ENCODE measurements around the gene ZEB1. TPM values are rescaled to one million over a fixed set of nuclear protein-coding genes. Genes with fewer than 3 reads are reported as not detected.

The ZEB1 gene
- total and polyA plus RNA-seq, 2 of the 13 experiments (the other 11 are each of a cell fraction or from before 2014, with no cell fraction given), result 9.6 to 18.0 TPM

DNA sequence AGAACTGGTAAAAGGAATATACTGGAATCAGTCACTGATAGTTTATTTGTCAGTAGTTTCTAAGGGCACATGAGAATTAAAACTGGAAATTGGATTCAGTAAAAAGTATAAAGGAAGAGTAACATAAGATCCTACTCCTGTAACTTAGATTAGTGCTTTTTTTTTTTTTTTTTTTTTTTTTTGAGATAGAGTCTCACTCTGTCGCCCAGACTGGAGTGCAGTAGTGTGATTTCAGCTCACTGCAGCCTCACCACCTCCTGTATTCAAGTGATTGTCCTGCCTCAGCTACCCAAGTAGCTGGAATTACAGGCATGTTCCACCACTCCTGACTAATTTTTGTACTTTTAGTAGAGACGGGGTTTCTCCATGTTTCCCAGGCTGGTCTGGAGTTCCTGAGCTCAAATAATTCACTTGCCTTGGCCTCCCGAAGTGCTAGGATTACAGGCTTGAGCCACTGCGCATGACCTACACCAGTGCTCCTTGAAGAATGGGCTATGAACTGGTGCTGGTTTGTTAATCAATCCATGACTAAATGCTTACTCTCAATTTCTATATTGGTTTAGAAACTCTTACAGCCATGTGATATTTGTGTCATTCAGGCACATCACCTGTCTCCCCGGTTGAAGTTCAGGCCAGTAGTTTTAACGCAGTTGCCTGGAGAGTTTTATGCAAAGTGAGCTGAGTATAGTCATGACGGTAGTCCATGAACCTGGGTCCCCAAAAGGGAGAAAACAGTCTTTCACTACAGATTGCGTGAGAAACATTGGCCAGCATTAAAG is 65.0 kb downstream of the ZEB1 start (continued):
- TF ChIP-seq, protein P1, sequence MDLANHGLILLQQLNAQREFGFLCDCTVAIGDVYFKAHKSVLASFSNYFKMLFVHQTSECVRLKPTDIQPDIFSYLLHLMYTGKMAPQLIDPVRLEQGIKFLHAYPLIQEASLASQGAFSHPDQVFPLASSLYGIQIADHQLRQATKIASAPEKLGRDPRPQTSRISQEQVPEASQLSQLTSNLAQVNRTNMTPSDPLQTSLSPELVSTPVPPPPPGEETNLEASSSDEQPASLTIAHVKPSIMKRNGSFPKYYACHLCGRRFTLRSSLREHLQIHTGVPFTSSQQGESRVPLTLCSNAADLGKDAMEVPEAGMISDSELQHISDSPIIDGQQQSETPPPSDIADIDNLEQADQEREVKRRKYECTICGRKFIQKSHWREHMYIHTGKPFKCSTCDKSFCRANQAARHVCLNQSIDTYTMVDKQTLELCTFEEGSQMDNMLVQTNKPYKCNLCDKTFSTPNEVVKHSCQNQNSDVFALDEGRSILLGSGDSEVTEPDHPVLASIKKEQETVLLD (CRISPR knock-in tag; IDR thresholded peaks at IDR 0.05; ENCODE audit: low read depth), result no peak
- TF ChIP-seq HDAC6 (IDR thresholded peaks at IDR 0.05; ENCODE audit: low read depth, low read length) (no peak), YEATS4 (CRISPR knock-in tag; IDR thresholded peaks at IDR 0.05; ENCODE audit: borderline replicate concordance) (no peak), PAX8 (CRISPR knock-in tag; IDR thresholded peaks at IDR 0.05; ENCODE audit: borderline replicate concordance) (no peak)
- TF ChIP-seq, protein P2, sequence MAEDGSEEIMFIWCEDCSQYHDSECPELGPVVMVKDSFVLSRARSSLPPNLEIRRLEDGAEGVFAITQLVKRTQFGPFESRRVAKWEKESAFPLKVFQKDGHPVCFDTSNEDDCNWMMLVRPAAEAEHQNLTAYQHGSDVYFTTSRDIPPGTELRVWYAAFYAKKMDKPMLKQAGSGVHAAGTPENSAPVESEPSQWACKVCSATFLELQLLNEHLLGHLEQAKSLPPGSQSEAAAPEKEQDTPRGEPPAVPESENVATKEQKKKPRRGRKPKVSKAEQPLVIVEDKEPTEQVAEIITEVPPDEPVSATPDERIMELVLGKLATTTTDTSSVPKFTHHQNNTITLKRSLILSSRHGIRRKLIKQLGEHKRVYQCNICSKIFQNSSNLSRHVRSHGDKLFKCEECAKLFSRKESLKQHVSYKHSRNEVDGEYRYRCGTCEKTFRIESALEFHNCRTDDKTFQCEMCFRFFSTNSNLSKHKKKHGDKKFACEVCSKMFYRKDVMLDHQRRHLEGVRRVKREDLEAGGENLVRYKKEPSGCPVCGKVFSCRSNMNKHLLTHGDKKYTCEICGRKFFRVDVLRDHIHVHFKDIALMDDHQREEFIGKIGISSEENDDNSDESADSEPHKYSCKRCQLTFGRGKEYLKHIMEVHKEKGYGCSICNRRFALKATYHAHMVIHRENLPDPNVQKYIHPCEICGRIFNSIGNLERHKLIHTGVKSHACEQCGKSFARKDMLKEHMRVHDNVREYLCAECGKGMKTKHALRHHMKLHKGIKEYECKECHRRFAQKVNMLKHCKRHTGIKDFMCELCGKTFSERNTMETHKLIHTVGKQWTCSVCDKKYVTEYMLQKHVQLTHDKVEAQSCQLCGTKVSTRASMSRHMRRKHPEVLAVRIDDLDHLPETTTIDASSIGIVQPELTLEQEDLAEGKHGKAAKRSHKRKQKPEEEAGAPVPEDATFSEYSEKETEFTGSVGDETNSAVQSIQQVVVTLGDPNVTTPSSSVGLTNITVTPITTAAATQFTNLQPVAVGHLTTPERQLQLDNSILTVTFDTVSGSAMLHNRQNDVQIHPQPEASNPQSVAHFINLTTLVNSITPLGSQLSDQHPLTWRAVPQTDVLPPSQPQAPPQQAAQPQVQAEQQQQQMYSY (CRISPR knock-in tag; IDR thresholded peaks at IDR 0.05), result no peak

DNA sequence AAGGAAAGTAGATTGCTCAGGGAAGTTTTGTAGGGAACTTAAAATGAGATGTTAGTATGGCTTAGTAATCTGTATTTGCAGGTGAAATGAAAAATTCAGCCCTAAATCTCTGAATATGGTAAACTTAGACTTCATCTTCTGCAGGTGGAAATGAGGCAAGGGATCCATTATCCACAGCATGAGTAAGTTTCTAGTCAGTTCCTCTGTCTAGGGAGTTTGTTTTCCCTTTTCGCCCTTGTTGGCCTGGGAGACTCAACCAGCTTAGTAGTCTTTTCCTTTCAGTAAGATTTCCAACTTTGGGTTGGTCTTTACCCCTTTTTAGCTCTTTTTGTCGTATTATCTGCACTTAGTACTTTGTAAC is 65.6 kb downstream of the ZEB1 start:
- ChIA-PET POLR2A (no interaction called here), CTCF (ENCODE audit: low intra/inter-chr PET ratio, low total read pairs) (no interaction called here)
- FAIRE-seq, result no peak
- Histone ChIP-seq H3K9ac (ENCODE audit: insufficient read depth, low read depth, low read length) (no peak overlapping the region), H3K36me3 (replicated peaks in 1 of 2; ENCODE audit: control insufficient read depth in 1 of 2, insufficient read depth in 2 of 2, low read length in 2 of 2) (no peaks in the 10 kb centered on the region; a peak in 2 of 5 replicates), H3K4me3 (replicated peaks in 1 of 3; ENCODE audit: insufficient read depth in 1 of 3, low read depth in 2 of 3, low read length in 3 of 3) (no peak overlapping the region), H3K79me2 (ENCODE audit: insufficient read depth, low read length) (peaks cover 15% of the 10 kb centered on the region), H4K20me1 (ENCODE audit: insufficient read depth, low read length) (no peaks in the 10 kb centered on the region; the same call in none of the 2 replicates), H3K4me2 (ENCODE audit: low read depth, low read length) (no peak overlapping the region), H3K27ac (ENCODE audit: extremely low read length, insufficient read depth, low read length) (no peak overlapping the region), H3K4me1 (ENCODE audit: insufficient read depth, low read length) (no peaks in the 10 kb centered on the region), H3K9me3 (ENCODE audit: low read length) (no peaks in the 10 kb centered on the region), H2AFZ (ENCODE audit: low read length) (no peak overlapping the region), H3K27me3 (ENCODE audit: control insufficient read depth in 1 of 2, insufficient read depth in 2 of 2, low read length in 2 of 2) (no peaks in the 10 kb centered on the region)
- in situ Hi-C loops (cut with HindIII; ENCODE audit: extremely low pct_ligation_motif_present, low pct_unique_long_range_greater_than_20kb), result no loop called here
- intact Hi-C loops (cut with micrococcal nuclease; ENCODE audit: unreplicated experiment), result no loop called here
- DNase-seq (ENCODE audit: low spot score), result no peak
- WGBS (ENCODE audit: low lambda C conversion rate), result 93% methylated on average over 2 of the region's 2 CpGs
- no TSS peak for BruUV-seq (replicated peaks)
- ATAC-seq, result no peak
- TF ChIP-seq ZFP82 (CRISPR knock-in tag; IDR thresholded peaks at IDR 0.05; ENCODE audit: borderline replicate concordance) (no peak), FOXK1 (CRISPR knock-in tag; IDR thresholded peaks at IDR 0.05; ENCODE audit: borderline replicate concordance, low read depth) (no peak), ZNF644 (CRISPR knock-in tag; IDR thresholded peaks at IDR 0.05; ENCODE audit: low read depth) (no peak), HNRNPLL (IDR thresholded peaks at IDR 0.05; ENCODE audit: low read depth, low read length, poor library complexity, severe bottlenecking) (no peak), CREM (IDR thresholded peaks at IDR 0.05) (no peak), CREM (CRISPR knock-in tag; IDR thresholded peaks at IDR 0.05) (no peak), ZNF777 (CRISPR knock-in tag; IDR thresholded peaks at IDR 0.05) (no peak), ARNTL (CRISPR knock-in tag; IDR thresholded peaks at IDR 0.05) (no peak)
- TF ChIP-seq, protein P3, sequence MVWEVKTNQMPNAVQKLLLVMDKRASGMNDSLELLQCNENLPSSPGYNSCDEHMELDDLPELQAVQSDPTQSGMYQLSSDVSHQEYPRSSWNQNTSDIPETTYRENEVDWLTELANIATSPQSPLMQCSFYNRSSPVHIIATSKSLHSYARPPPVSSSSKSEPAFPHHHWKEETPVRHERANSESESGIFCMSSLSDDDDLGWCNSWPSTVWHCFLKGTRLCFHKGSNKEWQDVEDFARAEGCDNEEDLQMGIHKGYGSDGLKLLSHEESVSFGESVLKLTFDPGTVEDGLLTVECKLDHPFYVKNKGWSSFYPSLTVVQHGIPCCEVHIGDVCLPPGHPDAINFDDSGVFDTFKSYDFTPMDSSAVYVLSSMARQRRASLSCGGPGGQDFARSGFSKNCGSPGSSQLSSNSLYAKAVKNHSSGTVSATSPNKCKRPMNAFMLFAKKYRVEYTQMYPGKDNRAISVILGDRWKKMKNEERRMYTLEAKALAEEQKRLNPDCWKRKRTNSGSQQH (CRISPR knock-in tag; IDR thresholded peaks at IDR 0.05; ENCODE audit: low read depth), result no peak
- TF ChIP-seq, protein P4, sequence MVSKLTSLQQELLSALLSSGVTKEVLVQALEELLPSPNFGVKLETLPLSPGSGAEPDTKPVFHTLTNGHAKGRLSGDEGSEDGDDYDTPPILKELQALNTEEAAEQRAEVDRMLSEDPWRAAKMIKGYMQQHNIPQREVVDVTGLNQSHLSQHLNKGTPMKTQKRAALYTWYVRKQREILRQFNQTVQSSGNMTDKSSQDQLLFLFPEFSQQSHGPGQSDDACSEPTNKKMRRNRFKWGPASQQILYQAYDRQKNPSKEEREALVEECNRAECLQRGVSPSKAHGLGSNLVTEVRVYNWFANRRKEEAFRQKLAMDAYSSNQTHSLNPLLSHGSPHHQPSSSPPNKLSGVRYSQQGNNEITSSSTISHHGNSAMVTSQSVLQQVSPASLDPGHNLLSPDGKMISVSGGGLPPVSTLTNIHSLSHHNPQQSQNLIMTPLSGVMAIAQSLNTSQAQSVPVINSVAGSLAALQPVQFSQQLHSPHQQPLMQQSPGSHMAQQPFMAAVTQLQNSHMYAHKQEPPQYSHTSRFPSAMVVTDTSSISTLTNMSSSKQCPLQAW (CRISPR knock-in tag; IDR thresholded peaks at IDR 0.05), result no peak
